ENCODE results near the gene LGMN. TPM values are rescaled to one million over a fixed set of nuclear protein-coding genes. Genes with fewer than 3 reads are reported as not detected.
A peak's percentile ranks its signal among the peaks of the same experiment; 100 is the strongest.
"Not testable (repeated sequence)": the region's sequence is repeated elsewhere in the genome, so short reads cannot be mapped to it uniquely, and the experiment has no call there.

LGMN gene
- 1 to 10 TPM; 1.2 to 3.8 TPM for total RNA-seq

- Mint-ChIP-seq H3K27ac (peak within 1 kb of the TSS in 1 of 2 donors; percentile 36), H3K9me3 (peaks cover 0 to 7% of the 10 kb centered on the region in 2 donors), H3K36me3 (peaks cover 8 to 15% of the 10 kb centered on the region in 2 donors)
- ATAC-seq (peak; percentile 90 to 96), DNase-seq (ENCODE audit: low spot score in 2 of 2) (peak; percentile 80 to 82)
Measured at GRCh38 chr14:92748259-92749016, at the start of gene LGMN. TSS of gene LGMN (minus strand) at chr14:92748627. CDS start at chr14:92732786, 15,841 bp downstream.

- ATAC-seq (no peak), DNase-seq (ENCODE audit: low spot score in 2 of 2) (no peak)
- H3K9me3 Mint-ChIP-seq: peaks cover 18 to 19% of the 10 kb centered on the region in 2 donors
- H3K27ac Mint-ChIP-seq: peak overlapping the region; percentile 95 to 98
- H3K36me3 Mint-ChIP-seq: peaks cover 30 to 37% of the 10 kb centered on the region in 2 donors
Measured at GRCh38 chr14:92794961-92795360, 46.5 kb upstream of the LGMN start.

GRCh38 chr14:92794547-92794941 is 46.1 kb upstream of the LGMN start:
- Mint-ChIP-seq H3K27ac (peak overlapping the region; percentile 95 to 98), H3K36me3 (peaks cover 33 to 38% of the 10 kb centered on the region in 2 donors), H3K9me3 (peaks cover 22% of the 10 kb centered on the region in 2 donors)
- DNase-seq (ENCODE audit: low spot score in 2 of 2) (no peak), ATAC-seq (peak in 1 of 2 donors; percentile 20)

GRCh38 chr14:92793709-92794546 is 45.5 kb upstream of the LGMN start, which contains the start of gene GOLGA5:
TSS of gene GOLGA5 (plus strand) at chr14:92794305. CDS start at chr14:92797438, 3,133 bp downstream.
- DNase-seq (ENCODE audit: low spot score in 2 of 2): peak; percentile 99
- Mint-ChIP-seq H3K9me3 (peaks cover 26% of the 10 kb centered on the region in 2 donors), H3K27ac (peak within 1 kb of the TSS; percentile 95 to 98), H3K36me3 (peaks cover 38 to 43% of the 10 kb centered on the region in 2 donors)
- peak; percentile 96 to 97 for ATAC-seq

GRCh38 chr14:92792885-92793284 is 44.5 kb upstream of the LGMN start:
- Mint-ChIP-seq H3K9me3 (peaks cover 26% of the 10 kb centered on the region in 2 donors), H3K27ac (no peak overlapping the region), H3K36me3 (peaks cover 36 to 38% of the 10 kb centered on the region in 2 donors)
- DNase-seq (ENCODE audit: low spot score in 2 of 2): no peak
- no peak for ATAC-seq

- Mint-ChIP-seq H3K9me3 (peaks cover 26% of the 10 kb centered on the region in 2 donors), H3K27ac (no peak overlapping the region), H3K36me3 (peaks cover 25 to 33% of the 10 kb centered on the region in 2 donors)
- DNase-seq (ENCODE audit: low spot score in 2 of 2): no peak
- no peak for ATAC-seq
Measured at GRCh38 chr14:92789457-92790089, 41.1 kb upstream of the LGMN start.

GRCh38 chr14:92787554-92787953 is 39.1 kb upstream of the LGMN start:
- H3K36me3 Mint-ChIP-seq: peaks cover 10 to 25% of the 10 kb centered on the region in 2 donors
- ATAC-seq (peak in 1 of 2 donors; percentile 38), DNase-seq (ENCODE audit: low spot score in 2 of 2) (no peak)
- peaks cover 21 to 22% of the 10 kb centered on the region in 2 donors for H3K9me3 Mint-ChIP-seq
- H3K27ac Mint-ChIP-seq: no peak overlapping the region

- peaks cover 10 to 19% of the 10 kb centered on the region in 2 donors for H3K36me3 Mint-ChIP-seq
- ATAC-seq (no peak), DNase-seq (ENCODE audit: low spot score in 2 of 2) (no peak)
- no peak overlapping the region for H3K27ac Mint-ChIP-seq
- H3K9me3 Mint-ChIP-seq: peaks cover 16 to 17% of the 10 kb centered on the region in 2 donors
Measured at GRCh38 chr14:92786427-92786756, 38.0 kb upstream of the LGMN start.

- Mint-ChIP-seq H3K36me3 (peaks cover 10 to 16% of the 10 kb centered on the region in 2 donors), H3K9me3 (peaks cover 12% of the 10 kb centered on the region in 2 donors), H3K27ac (no peak overlapping the region)
- DNase-seq (ENCODE audit: low spot score in 2 of 2): no peak
- ATAC-seq: no peak
Measured at GRCh38 chr14:92785667-92786426, 37.4 kb upstream of the LGMN start.

GRCh38 chr14:92783813-92784431 is 35.5 kb upstream of the LGMN start:
- no peaks in the 10 kb centered on the region for H3K9me3 Mint-ChIP-seq
- H3K36me3 Mint-ChIP-seq: no peaks in the 10 kb centered on the region
- no peak for DNase-seq (ENCODE audit: low spot score in 2 of 2)
- peak overlapping the region in 1 of 2 donors; percentile 22 for H3K27ac Mint-ChIP-seq
- ATAC-seq: peak in 1 of 2 donors; percentile 79

- ATAC-seq (no peak), DNase-seq (ENCODE audit: low spot score in 2 of 2) (no peak)
- H3K9me3 Mint-ChIP-seq: no peaks in the 10 kb centered on the region
- no peaks in the 10 kb centered on the region for H3K36me3 Mint-ChIP-seq
- H3K27ac Mint-ChIP-seq: no peak overlapping the region
Measured at GRCh38 chr14:92781350-92781749, 32.9 kb upstream of the LGMN start.

GRCh38 chr14:92780444-92781232 is 32.2 kb upstream of the LGMN start:
- peak overlapping the region in 1 of 2 donors; percentile 47 for H3K27ac Mint-ChIP-seq
- no peak for DNase-seq (ENCODE audit: low spot score in 2 of 2)
- ATAC-seq: peak; percentile 19 to 90
- H3K36me3 Mint-ChIP-seq: no peaks in the 10 kb centered on the region
- H3K9me3 Mint-ChIP-seq: no peaks in the 10 kb centered on the region

GRCh38 chr14:92778868-92779565 is 30.6 kb upstream of the LGMN start:
- H3K27ac Mint-ChIP-seq: peak overlapping the region in 1 of 2 donors; percentile 47
- H3K9me3 Mint-ChIP-seq, ATAC-seq: not testable (repeated sequence)

GRCh38 chr14:92775292-92775691 is 26.9 kb upstream of the LGMN start:
- not testable (repeated sequence) for H3K9me3 Mint-ChIP-seq; H3K36me3 Mint-ChIP-seq; DNase-seq (ENCODE audit: low spot score in 2 of 2)
- H3K27ac Mint-ChIP-seq: peak overlapping the region in 1 of 2 donors; percentile 4
- peak; percentile 87 to 91 for ATAC-seq

More at GRCh38 chr14:92778868-92779565, 30.6 kb upstream of the LGMN start:
- not testable (repeated sequence) for DNase-seq (ENCODE audit: low spot score in 2 of 2); H3K36me3 Mint-ChIP-seq
